HG02610 (cell line): ENCODE measurements around the gene POC1A.

Experiments
- ATAC-seq: cut with Tn5 transposase; IDR thresholded peaks from one replicate; pipeline ENCODE4 v1.9.1; 2021; ENCODE audit warnings: mild to moderate bottlenecking, moderate library complexity; ENCODE audit not compliant: unreplicated experiment

Gene POC1A

GRCh38 chr3:52088445-52089367 lies 65.5 kb downstream of the POC1A start:
- no peak for ATAC-seq

GRCh38 chr3:52087731-52088130 lies 66.5 kb downstream of the POC1A start:
- ATAC-seq, result no peak

- ATAC-seq, result peak; percentile 34
Observed at GRCh38 chr3:52086976-52087663, 67.1 kb downstream of the POC1A start.

- ATAC-seq, result no peak
Observed at GRCh38 chr3:52086461-52086860, 67.8 kb downstream of the POC1A start.

GRCh38 chr3:52085681-52086282 lies 68.4 kb downstream of the POC1A start:
- no peak for ATAC-seq

- ATAC-seq, result no peak
Observed at GRCh38 chr3:52084954-52085680, 69.1 kb downstream of the POC1A start.

GRCh38 chr3:52084216-52084945 lies 69.8 kb downstream of the POC1A start:
- no peak for ATAC-seq

GRCh38 chr3:52083556-52084087 lies 70.6 kb downstream of the POC1A start:
- no peak for ATAC-seq

- ATAC-seq, result no peak
Observed at GRCh38 chr3:52082951-52083350, 71.3 kb downstream of the POC1A start.

GRCh38 chr3:52080830-52081719 lies 73.1 kb downstream of the POC1A start:
- ATAC-seq, result no peak

- ATAC-seq, result no peak
Observed at GRCh38 chr3:52079958-52080357, 74.3 kb downstream of the POC1A start.

GRCh38 chr3:52078781-52079560 lies 75.3 kb downstream of the POC1A start:
- ATAC-seq, result no peak

GRCh38 chr3:52077925-52078324 lies 76.3 kb downstream of the POC1A start:
- no peak for ATAC-seq

GRCh38 chr3:52076896-52077780 lies 77.1 kb downstream of the POC1A start:
- ATAC-seq, result no peak

- no peak for ATAC-seq
Observed at GRCh38 chr3:52073490-52073889, 80.7 kb downstream of the POC1A start.

GRCh38 chr3:52072471-52072870 lies 81.8 kb downstream of the POC1A start:
- ATAC-seq, result no peak

GRCh38 chr3:52072020-52072419 lies 82.2 kb downstream of the POC1A start:
- no peak for ATAC-seq
